ENCODE measurements around the gene CC2D2B. TPM values are rescaled to one million over a fixed set of nuclear protein-coding genes. Genes with fewer than 3 reads are reported as not detected.
A peak's percentile ranks its signal among the peaks of the same experiment; 100 is the strongest.

The CC2D2B gene
- total RNA-seq, 1 experiment from 2014 or later = 0.21 TPM

DNA sequence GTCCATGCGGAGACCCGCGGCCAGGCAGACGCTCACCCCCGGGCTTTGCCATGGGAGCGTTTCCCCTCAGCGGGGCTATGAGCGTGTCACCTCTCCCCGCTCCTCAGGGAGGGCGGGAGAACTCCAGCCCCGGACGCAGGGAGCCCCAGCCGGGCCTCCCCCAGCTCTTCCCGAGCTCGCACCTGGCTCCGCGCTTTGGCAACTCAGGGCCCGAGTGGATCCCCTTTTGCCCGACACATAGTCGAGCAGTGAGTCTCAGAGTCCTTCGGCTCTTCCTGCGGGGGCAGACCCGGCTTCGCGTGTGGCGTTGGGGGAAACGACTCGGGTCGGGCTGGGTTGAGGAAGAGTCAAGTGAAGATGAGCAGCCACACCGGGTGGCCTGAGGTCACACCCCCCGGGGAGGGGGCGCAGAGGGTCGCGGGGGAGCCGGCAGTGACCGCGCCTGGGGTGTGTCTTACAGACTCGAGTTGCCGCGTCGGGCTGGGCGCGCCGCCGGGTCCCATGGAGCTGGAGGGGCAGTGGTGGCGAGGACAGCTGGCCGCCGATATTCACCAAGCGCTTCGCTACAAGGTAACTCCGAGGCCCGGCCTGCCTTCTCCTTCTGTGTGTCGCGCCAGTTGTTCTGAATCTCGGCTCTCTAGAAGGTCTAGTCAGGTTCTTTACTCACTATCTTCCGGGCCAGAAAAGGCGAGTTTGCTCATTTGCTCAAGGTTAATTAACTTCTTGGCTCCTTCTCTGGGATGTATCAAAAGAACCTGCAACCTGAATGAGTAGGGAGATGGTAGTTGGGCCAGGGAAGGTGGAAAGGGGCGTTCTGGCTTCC, 136.3 kb downstream of the CC2D2B start:
- CTCF ChIA-PET = interaction anchor here (0.6 kb wide), 1 partner anchor 21 kb away, joined by 5 read pairs; no protein-coding TSS in a partner anchor
- TF ChIP-seq SIN3A (IDR thresholded peaks at IDR 0.05; ENCODE audit: borderline replicate concordance, insufficient read depth, low read depth, low read length) (no peak), POLR2AphosphoS5 (IDR thresholded peaks at IDR 0.05; ENCODE audit: low read depth, low read length) (no peak), TCF7L2 (IDR thresholded peaks at IDR 0.05; ENCODE audit: low read depth, low read length) (no peak)
- TF ChIP-seq, protein P1, sequence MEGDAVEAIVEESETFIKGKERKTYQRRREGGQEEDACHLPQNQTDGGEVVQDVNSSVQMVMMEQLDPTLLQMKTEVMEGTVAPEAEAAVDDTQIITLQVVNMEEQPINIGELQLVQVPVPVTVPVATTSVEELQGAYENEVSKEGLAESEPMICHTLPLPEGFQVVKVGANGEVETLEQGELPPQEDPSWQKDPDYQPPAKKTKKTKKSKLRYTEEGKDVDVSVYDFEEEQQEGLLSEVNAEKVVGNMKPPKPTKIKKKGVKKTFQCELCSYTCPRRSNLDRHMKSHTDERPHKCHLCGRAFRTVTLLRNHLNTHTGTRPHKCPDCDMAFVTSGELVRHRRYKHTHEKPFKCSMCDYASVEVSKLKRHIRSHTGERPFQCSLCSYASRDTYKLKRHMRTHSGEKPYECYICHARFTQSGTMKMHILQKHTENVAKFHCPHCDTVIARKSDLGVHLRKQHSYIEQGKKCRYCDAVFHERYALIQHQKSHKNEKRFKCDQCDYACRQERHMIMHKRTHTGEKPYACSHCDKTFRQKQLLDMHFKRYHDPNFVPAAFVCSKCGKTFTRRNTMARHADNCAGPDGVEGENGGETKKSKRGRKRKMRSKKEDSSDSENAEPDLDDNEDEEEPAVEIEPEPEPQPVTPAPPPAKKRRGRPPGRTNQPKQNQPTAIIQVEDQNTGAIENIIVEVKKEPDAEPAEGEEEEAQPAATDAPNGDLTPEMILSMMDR (IDR thresholded peaks at IDR 0.05) = no peak
- TF ChIP-seq, protein P2, sequence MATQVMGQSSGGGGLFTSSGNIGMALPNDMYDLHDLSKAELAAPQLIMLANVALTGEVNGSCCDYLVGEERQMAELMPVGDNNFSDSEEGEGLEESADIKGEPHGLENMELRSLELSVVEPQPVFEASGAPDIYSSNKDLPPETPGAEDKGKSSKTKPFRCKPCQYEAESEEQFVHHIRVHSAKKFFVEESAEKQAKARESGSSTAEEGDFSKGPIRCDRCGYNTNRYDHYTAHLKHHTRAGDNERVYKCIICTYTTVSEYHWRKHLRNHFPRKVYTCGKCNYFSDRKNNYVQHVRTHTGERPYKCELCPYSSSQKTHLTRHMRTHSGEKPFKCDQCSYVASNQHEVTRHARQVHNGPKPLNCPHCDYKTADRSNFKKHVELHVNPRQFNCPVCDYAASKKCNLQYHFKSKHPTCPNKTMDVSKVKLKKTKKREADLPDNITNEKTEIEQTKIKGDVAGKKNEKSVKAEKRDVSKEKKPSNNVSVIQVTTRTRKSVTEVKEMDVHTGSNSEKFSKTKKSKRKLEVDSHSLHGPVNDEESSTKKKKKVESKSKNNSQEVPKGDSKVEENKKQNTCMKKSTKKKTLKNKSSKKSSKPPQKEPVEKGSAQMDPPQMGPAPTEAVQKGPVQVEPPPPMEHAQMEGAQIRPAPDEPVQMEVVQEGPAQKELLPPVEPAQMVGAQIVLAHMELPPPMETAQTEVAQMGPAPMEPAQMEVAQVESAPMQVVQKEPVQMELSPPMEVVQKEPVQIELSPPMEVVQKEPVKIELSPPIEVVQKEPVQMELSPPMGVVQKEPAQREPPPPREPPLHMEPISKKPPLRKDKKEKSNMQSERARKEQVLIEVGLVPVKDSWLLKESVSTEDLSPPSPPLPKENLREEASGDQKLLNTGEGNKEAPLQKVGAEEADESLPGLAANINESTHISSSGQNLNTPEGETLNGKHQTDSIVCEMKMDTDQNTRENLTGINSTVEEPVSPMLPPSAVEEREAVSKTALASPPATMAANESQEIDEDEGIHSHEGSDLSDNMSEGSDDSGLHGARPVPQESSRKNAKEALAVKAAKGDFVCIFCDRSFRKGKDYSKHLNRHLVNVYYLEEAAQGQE (IDR thresholded peaks at IDR 0.05; ENCODE audit: insufficient read depth in 1 of 2, low read depth in 2 of 2, low read length in 1 of 2) = no peak
- H3K4me1 ChIP-seq (ENCODE audit: control insufficient read depth, insufficient read depth, low read length) = peaks cover 19% of the 10 kb centered on the region
- H3K36me3 ChIP-seq (ENCODE audit: control insufficient read depth, insufficient read depth, low read length) = no peaks in the 10 kb centered on the region
- POLR2A ChIA-PET = interaction anchor here (0.6 kb wide), 1 partner anchor 277 kb away, joined by 3 read pairs; no protein-coding TSS in a partner anchor
- ATAC-seq = peak; percentile 75
- H3K27ac ChIP-seq (ENCODE audit: low read length) = peak overlapping the region; percentile 89
- no TSS peak for BruUV-seq (replicated peaks)
- intact Hi-C loops (cut with micrococcal nuclease; ENCODE audit: unreplicated experiment) (no loop called here), in situ Hi-C loops (cut with HindIII; ENCODE audit: low pct_unique_long_range_greater_than_20kb, low sequenced_read_pairs) (no loop called here)
- no peaks in the 10 kb centered on the region; the same call in 1 of the 2 replicates for H3K27me3 ChIP-seq (ENCODE audit: control insufficient read depth, insufficient read depth, low read length)
- no peak for DNase-seq (ENCODE audit: low read depth, low spot score)
- peak overlapping the region; percentile 88 to 90 for H3K4me3 ChIP-seq (ENCODE audit: low read depth in 2 of 2, low read length in 2 of 2)
- no peaks in the 10 kb centered on the region for H3K9me3 ChIP-seq (ENCODE audit: control insufficient read depth, insufficient read depth, low read depth, low read length)

DNA sequence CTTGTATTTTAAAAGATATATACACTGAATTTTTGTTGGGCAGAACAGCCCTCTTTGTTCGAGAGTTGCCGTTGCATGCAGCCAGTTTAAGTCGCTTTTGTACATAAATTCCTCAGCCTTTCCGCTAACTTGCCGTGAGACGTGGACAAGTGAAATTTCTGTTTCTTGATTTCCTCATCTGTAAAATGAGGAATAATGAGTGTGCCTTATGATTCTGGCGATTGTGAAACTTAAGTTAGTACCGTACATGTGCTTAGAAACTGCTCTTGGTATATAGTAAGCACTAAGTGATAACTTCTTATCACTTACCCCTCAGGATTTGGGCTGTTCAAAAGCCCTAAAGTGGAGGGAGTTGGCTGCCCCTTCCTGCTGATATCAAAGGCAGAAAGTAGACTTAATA, 137.0 kb downstream of the CC2D2B start:
- TF ChIP-seq, protein P2 (IDR thresholded peaks at IDR 0.05; ENCODE audit: insufficient read depth in 1 of 2, low read depth in 2 of 2, low read length in 1 of 2) = no peak
- no peak for DNase-seq (ENCODE audit: low read depth, low spot score)
- Histone ChIP-seq H3K27me3 (ENCODE audit: control insufficient read depth, insufficient read depth, low read length) (no peaks in the 10 kb centered on the region; the same call in 1 of the 2 replicates), H3K9me3 (ENCODE audit: control insufficient read depth, insufficient read depth, low read depth, low read length) (no peaks in the 10 kb centered on the region), H3K36me3 (ENCODE audit: control insufficient read depth, insufficient read depth, low read length) (no peaks in the 10 kb centered on the region), H3K27ac (ENCODE audit: low read length) (peak overlapping the region; percentile 89), H3K4me3 (ENCODE audit: low read depth in 2 of 2, low read length in 2 of 2) (peak overlapping the region; percentile 88 to 90), H3K4me1 (ENCODE audit: control insufficient read depth, insufficient read depth, low read length) (peaks cover 19% of the 10 kb centered on the region)
- BruUV-seq (replicated peaks) = no TSS peak
- ATAC-seq = no peak
- POLR2A ChIA-PET = no interaction called here
- in situ Hi-C loops (cut with HindIII; ENCODE audit: low pct_unique_long_range_greater_than_20kb, low sequenced_read_pairs) (no loop called here), intact Hi-C loops (cut with micrococcal nuclease; ENCODE audit: unreplicated experiment) (no loop called here)
- CTCF ChIA-PET = no interaction called here

All from Panc1 (cell line).